Thyroid gland (tissue), 4 donors: ENCODE measurements around the gene ANKRD6.

ENCODE experiments used
- POLR2A ChIP-seq, 2 donors: fragments of 450-650 bp; IDR thresholded peaks; one replicate each; pipeline ENCODE4 v1.6.1; 2017; ENCODE audit warnings: antibody characterized with exemption in 2 of 2, mild to moderate bottlenecking in 2 of 2, moderate library complexity in 1 of 2
- TF ChIP-seq, protein P1 (sequence below), 6 experiments: fragments of 200-600 bp in 3 of 6; fragments of 450-650 bp in 3 of 6; sonication (generic) in 3 of 6; IDR thresholded peaks; one replicate each; pipeline ENCODE4 v1.5.1; 2016 to 2019; ENCODE audit warnings: antibody characterized with exemption in 6 of 6, mild to moderate bottlenecking in 2 of 6, inconsistent platforms in 1 of 6, moderate library complexity in 1 of 6

DNA sequence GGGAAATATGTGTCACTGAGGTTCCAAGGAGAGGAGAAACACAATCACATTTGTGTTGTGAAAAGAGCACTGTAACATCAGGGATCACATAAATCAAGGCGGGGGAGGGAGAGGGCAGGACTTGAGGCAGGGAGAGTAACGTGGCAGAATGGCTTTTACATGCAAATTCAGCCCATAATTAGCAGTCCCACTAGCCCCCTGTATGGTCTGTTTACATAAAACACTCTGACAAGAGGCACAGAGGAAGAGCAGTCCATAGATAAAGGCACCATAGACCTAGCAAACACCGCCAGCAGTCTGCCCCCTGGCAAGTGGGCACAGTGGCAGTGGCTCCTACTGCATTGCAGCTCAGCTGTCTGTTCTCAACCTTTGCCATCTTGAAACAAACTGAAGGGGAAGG lies 122.9 kb downstream of the ANKRD6 start:
- TF ChIP-seq, protein P1, sequence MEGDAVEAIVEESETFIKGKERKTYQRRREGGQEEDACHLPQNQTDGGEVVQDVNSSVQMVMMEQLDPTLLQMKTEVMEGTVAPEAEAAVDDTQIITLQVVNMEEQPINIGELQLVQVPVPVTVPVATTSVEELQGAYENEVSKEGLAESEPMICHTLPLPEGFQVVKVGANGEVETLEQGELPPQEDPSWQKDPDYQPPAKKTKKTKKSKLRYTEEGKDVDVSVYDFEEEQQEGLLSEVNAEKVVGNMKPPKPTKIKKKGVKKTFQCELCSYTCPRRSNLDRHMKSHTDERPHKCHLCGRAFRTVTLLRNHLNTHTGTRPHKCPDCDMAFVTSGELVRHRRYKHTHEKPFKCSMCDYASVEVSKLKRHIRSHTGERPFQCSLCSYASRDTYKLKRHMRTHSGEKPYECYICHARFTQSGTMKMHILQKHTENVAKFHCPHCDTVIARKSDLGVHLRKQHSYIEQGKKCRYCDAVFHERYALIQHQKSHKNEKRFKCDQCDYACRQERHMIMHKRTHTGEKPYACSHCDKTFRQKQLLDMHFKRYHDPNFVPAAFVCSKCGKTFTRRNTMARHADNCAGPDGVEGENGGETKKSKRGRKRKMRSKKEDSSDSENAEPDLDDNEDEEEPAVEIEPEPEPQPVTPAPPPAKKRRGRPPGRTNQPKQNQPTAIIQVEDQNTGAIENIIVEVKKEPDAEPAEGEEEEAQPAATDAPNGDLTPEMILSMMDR (IDR thresholded peaks at IDR 0.05) = no peak
- no peak for TF ChIP-seq POLR2A (IDR thresholded peaks at IDR 0.05)
